ENCODE results near the gene LSM14A.

The LSM14A gene

GRCh38 chr19:34275705-34276104, 103.4 kb downstream of the LSM14A start:
- H3K79me2 ChIP-seq (ENCODE audit: insufficient read depth, low read depth) = no peaks in the 10 kb centered on the region

GRCh38 chr19:34276614-34277013, 104.3 kb downstream of the LSM14A start:
- Histone ChIP-seq H3K36me3 (ENCODE audit: insufficient read depth) (no peaks in the 10 kb centered on the region), H3K27ac (no peak overlapping the region), H3K9ac (no peak overlapping the region), H3K79me2 (ENCODE audit: insufficient read depth, low read depth) (no peaks in the 10 kb centered on the region), H3K4me1 (ENCODE audit: low read depth, poor library complexity, severe bottlenecking) (no peaks in the 10 kb centered on the region), H4K20me1 (ENCODE audit: insufficient read depth) (no peaks in the 10 kb centered on the region), H3K4me2 (no peak overlapping the region), H3K27me3 (ENCODE audit: insufficient read depth, low read depth) (no peaks in the 10 kb centered on the region), H3K4me3 (IDR thresholded peaks at IDR 0.05; ENCODE audit: insufficient read depth, low read depth, low read length) (no peak overlapping the region), H2AFZ (ENCODE audit: low read depth) (no peak overlapping the region)
- TF ChIP-seq CTCF (conservative IDR thresholded peaks at IDR 0.05; ENCODE audit: low read depth, low read length) = no peak

More at GRCh38 chr19:34275705-34276104, 103.4 kb downstream of the LSM14A start:
- no peaks in the 10 kb centered on the region for H3K36me3 ChIP-seq (ENCODE audit: insufficient read depth)
- H4K20me1 ChIP-seq (ENCODE audit: insufficient read depth) = no peaks in the 10 kb centered on the region
- no peak for TF ChIP-seq CTCF (conservative IDR thresholded peaks at IDR 0.05; ENCODE audit: low read depth, low read length)
- no peak overlapping the region for H2AFZ ChIP-seq (ENCODE audit: low read depth)
- H3K27ac ChIP-seq = no peak overlapping the region
- no peak overlapping the region for H3K4me2 ChIP-seq
- no peak overlapping the region for H3K4me3 ChIP-seq (IDR thresholded peaks at IDR 0.05; ENCODE audit: insufficient read depth, low read depth, low read length)
- H3K4me1 ChIP-seq (ENCODE audit: low read depth, poor library complexity, severe bottlenecking) = no peaks in the 10 kb centered on the region
- H3K9ac ChIP-seq = no peak overlapping the region
- H3K27me3 ChIP-seq (ENCODE audit: insufficient read depth, low read depth) = no peaks in the 10 kb centered on the region

GRCh38 chr19:34277244-34277643, 104.9 kb downstream of the LSM14A start:
- Histone ChIP-seq H3K79me2 (ENCODE audit: insufficient read depth, low read depth) (no peaks in the 10 kb centered on the region), H3K4me2 (no peak overlapping the region), H3K27me3 (ENCODE audit: insufficient read depth, low read depth) (no peaks in the 10 kb centered on the region), H3K4me1 (ENCODE audit: low read depth, poor library complexity, severe bottlenecking) (no peaks in the 10 kb centered on the region), H3K9ac (no peak overlapping the region), H3K27ac (no peak overlapping the region), H3K36me3 (ENCODE audit: insufficient read depth) (no peaks in the 10 kb centered on the region), H4K20me1 (ENCODE audit: insufficient read depth) (no peaks in the 10 kb centered on the region), H3K4me3 (IDR thresholded peaks at IDR 0.05; ENCODE audit: insufficient read depth, low read depth, low read length) (no peak overlapping the region), H2AFZ (ENCODE audit: low read depth) (no peak overlapping the region)
- no peak for TF ChIP-seq CTCF (conservative IDR thresholded peaks at IDR 0.05; ENCODE audit: low read depth, low read length)

GRCh38 chr19:34278783-34279182, 106.5 kb downstream of the LSM14A start:
- H3K79me2 ChIP-seq (ENCODE audit: insufficient read depth, low read depth) = no peaks in the 10 kb centered on the region
- H3K36me3 ChIP-seq (ENCODE audit: insufficient read depth) = no peaks in the 10 kb centered on the region
- no peaks in the 10 kb centered on the region for H3K27me3 ChIP-seq (ENCODE audit: insufficient read depth, low read depth)
- no peak overlapping the region for H2AFZ ChIP-seq (ENCODE audit: low read depth)
- H3K4me1 ChIP-seq (ENCODE audit: low read depth, poor library complexity, severe bottlenecking) = no peaks in the 10 kb centered on the region
- no peaks in the 10 kb centered on the region for H4K20me1 ChIP-seq (ENCODE audit: insufficient read depth)
- no peak for TF ChIP-seq CTCF (conservative IDR thresholded peaks at IDR 0.05; ENCODE audit: low read depth, low read length)
- no peak overlapping the region for H3K9ac ChIP-seq
- H3K27ac ChIP-seq = no peak overlapping the region
- H3K4me3 ChIP-seq (IDR thresholded peaks at IDR 0.05; ENCODE audit: insufficient read depth, low read depth, low read length) = no peak overlapping the region
- no peak overlapping the region for H3K4me2 ChIP-seq

Data from KMS-11 (cell line).